NCI-H1417 treated with DMSO at 0.1 percent for 48 hours (cell line): Measurements from ENCODE around the gene PHRF1.
"Not testable (repeated sequence)": the region's sequence is repeated elsewhere in the genome, so short reads cannot be mapped to it uniquely, and the experiment has no call there.

ENCODE experiments used
- DNase-seq: peaks from one replicate; lab custom pipeline; 2025; lab: John Stamatoyannopoulos, UW

The PHRF1 gene

GRCh38 chr11:627308-627576 is 51.0 kb downstream of the PHRF1 start:
- no peak for DNase-seq

GRCh38 chr11:628056-628455 is 51.8 kb downstream of the PHRF1 start:
- no peak for DNase-seq

GRCh38 chr11:629237-629583 is 52.9 kb downstream of the PHRF1 start:
- no peak for DNase-seq

- no peak for DNase-seq
These were observed 54.6 kb downstream of the PHRF1 start for GRCh38 chr11:630871-631270.

GRCh38 chr11:635945-636510 is 59.8 kb downstream of the PHRF1 start:
- DNase-seq, result no peak

GRCh38 chr11:636511-637332 is 60.5 kb downstream of the PHRF1 start, which contains the start of gene DRD4:
Gene DRD4 (plus strand): TSS chr11:637269. CDS start chr11:637305, 36 bp downstream.
- DNase-seq, result no peak

- DNase-seq, result no peak
These were observed 61.0 kb downstream of the PHRF1 start for GRCh38 chr11:637333-637592.

- DNase-seq, result no peak
These were observed 61.6 kb downstream of the PHRF1 start for GRCh38 chr11:637593-638521.

- no peak for DNase-seq
These were observed 62.5 kb downstream of the PHRF1 start for GRCh38 chr11:638631-639331.

- no peak for DNase-seq
These were observed 63.2 kb downstream of the PHRF1 start for GRCh38 chr11:639332-639955.

- no peak for DNase-seq
These were observed 63.9 kb downstream of the PHRF1 start for GRCh38 chr11:640021-640706.

- DNase-seq, result no peak
These were observed 65.6 kb downstream of the PHRF1 start for GRCh38 chr11:641806-642370.

GRCh38 chr11:643366-643765 is 67.1 kb downstream of the PHRF1 start:
- no peak for DNase-seq

- no peak for DNase-seq
These were observed 67.8 kb downstream of the PHRF1 start for GRCh38 chr11:643849-644738.

- DNase-seq, result no peak
These were observed 69.3 kb downstream of the PHRF1 start for GRCh38 chr11:645536-645935.

- DNase-seq, result no peak
These were observed 69.9 kb downstream of the PHRF1 start for GRCh38 chr11:646214-646613.

- not testable (repeated sequence) for DNase-seq
These were observed 71.4 kb downstream of the PHRF1 start for GRCh38 chr11:647672-648158.

- no peak for DNase-seq
These were observed 74.2 kb downstream of the PHRF1 start for GRCh38 chr11:650482-650881.

GRCh38 chr11:653136-653535 is 76.9 kb downstream of the PHRF1 start:
- not testable (repeated sequence) for DNase-seq

- no peak for DNase-seq
These were observed 77.6 kb downstream of the PHRF1 start for GRCh38 chr11:653837-654236.
